Measurements from ENCODE around the gene PIMREG.

The PIMREG gene

GRCh38 chr17:6443692-6444570 lies at the start of gene PIMREG:
TSS of gene PIMREG (plus strand) at chr17:6444455. CDS start at chr17:6445111, 656 bp downstream.
- Mint-ChIP-seq H3K4me3 (peak within 1 kb of the TSS; percentile 100), H3K4me1 (ENCODE audit: low read depth) (peaks cover 11% of the 10 kb centered on the region)

GRCh38 chr17:6398955-6399354 lies 45.3 kb upstream of the PIMREG start:
- Mint-ChIP-seq H3K36me3 (ENCODE audit: low read depth) (no peaks in the 10 kb centered on the region), H3K4me1 (ENCODE audit: low read depth) (no peaks in the 10 kb centered on the region), H3K4me3 (no peak overlapping the region), H3K9me3 (no peaks in the 10 kb centered on the region), H3K27ac (no peak overlapping the region), H3K27me3 (ENCODE audit: low read depth) (peaks cover 6% of the 10 kb centered on the region)
- no peak for DNase-seq (ENCODE audit: low spot score)

More at GRCh38 chr17:6443692-6444570, at the start of gene PIMREG:
- H3K27me3 Mint-ChIP-seq (ENCODE audit: low read depth), result peaks cover 30% of the 10 kb centered on the region
- H3K36me3 Mint-ChIP-seq (ENCODE audit: low read depth), result peaks cover 5% of the 10 kb centered on the region
- H3K9me3 Mint-ChIP-seq, result no peaks in the 10 kb centered on the region
- peak; percentile 90 for DNase-seq (ENCODE audit: low spot score)
- peak within 1 kb of the TSS; percentile 96 for H3K27ac Mint-ChIP-seq

- no peak overlapping the region for H3K27ac Mint-ChIP-seq
- DNase-seq (ENCODE audit: low spot score), result no peak
- no peaks in the 10 kb centered on the region for H3K4me1 Mint-ChIP-seq (ENCODE audit: low read depth)
- H3K9me3 Mint-ChIP-seq, result no peaks in the 10 kb centered on the region
- peaks cover 13% of the 10 kb centered on the region for H3K27me3 Mint-ChIP-seq (ENCODE audit: low read depth)
- H3K36me3 Mint-ChIP-seq (ENCODE audit: low read depth), result no peaks in the 10 kb centered on the region
- H3K4me3 Mint-ChIP-seq, result no peak overlapping the region
Measured at GRCh38 chr17:6402258-6402657, 42.0 kb upstream of the PIMREG start.

GRCh38 chr17:6408276-6408675 lies 36.0 kb upstream of the PIMREG start:
- Mint-ChIP-seq H3K27ac (no peak overlapping the region), H3K36me3 (ENCODE audit: low read depth) (no peaks in the 10 kb centered on the region), H3K27me3 (ENCODE audit: low read depth) (peaks cover 8% of the 10 kb centered on the region), H3K4me3 (no peak overlapping the region), H3K4me1 (ENCODE audit: low read depth) (no peaks in the 10 kb centered on the region), H3K9me3 (no peaks in the 10 kb centered on the region)
- DNase-seq (ENCODE audit: low spot score), result no peak

GRCh38 chr17:6408735-6409134 lies 35.5 kb upstream of the PIMREG start:
- no peak for DNase-seq (ENCODE audit: low spot score)
- H3K27ac Mint-ChIP-seq, result no peak overlapping the region
- no peaks in the 10 kb centered on the region for H3K4me1 Mint-ChIP-seq (ENCODE audit: low read depth)
- H3K36me3 Mint-ChIP-seq (ENCODE audit: low read depth), result no peaks in the 10 kb centered on the region
- H3K4me3 Mint-ChIP-seq, result no peak overlapping the region
- peaks cover 8% of the 10 kb centered on the region for H3K27me3 Mint-ChIP-seq (ENCODE audit: low read depth)
- no peaks in the 10 kb centered on the region for H3K9me3 Mint-ChIP-seq

- Mint-ChIP-seq H3K27ac (no peak overlapping the region), H3K4me3 (no peak overlapping the region), H3K9me3 (no peaks in the 10 kb centered on the region), H3K36me3 (ENCODE audit: low read depth) (no peaks in the 10 kb centered on the region), H3K4me1 (ENCODE audit: low read depth) (no peaks in the 10 kb centered on the region), H3K27me3 (ENCODE audit: low read depth) (peaks cover 4% of the 10 kb centered on the region)
- DNase-seq (ENCODE audit: low spot score), result no peak
Measured at GRCh38 chr17:6413065-6413464, 31.2 kb upstream of the PIMREG start.

- DNase-seq (ENCODE audit: low spot score), result no peak
- no peak overlapping the region for H3K4me3 Mint-ChIP-seq
- H3K36me3 Mint-ChIP-seq (ENCODE audit: low read depth), result no peaks in the 10 kb centered on the region
- H3K27me3 Mint-ChIP-seq (ENCODE audit: low read depth), result peaks cover 12% of the 10 kb centered on the region
- no peak overlapping the region for H3K27ac Mint-ChIP-seq
- no peaks in the 10 kb centered on the region for H3K4me1 Mint-ChIP-seq (ENCODE audit: low read depth)
- no peaks in the 10 kb centered on the region for H3K9me3 Mint-ChIP-seq
Measured at GRCh38 chr17:6415616-6416015, 28.6 kb upstream of the PIMREG start.

GRCh38 chr17:6420173-6420641 lies 24.0 kb upstream of the PIMREG start:
- Mint-ChIP-seq H3K4me3 (no peak overlapping the region), H3K4me1 (ENCODE audit: low read depth) (peaks cover 4% of the 10 kb centered on the region), H3K9me3 (no peaks in the 10 kb centered on the region), H3K36me3 (ENCODE audit: low read depth) (no peaks in the 10 kb centered on the region), H3K27ac (no peak overlapping the region), H3K27me3 (ENCODE audit: low read depth) (peaks cover 38% of the 10 kb centered on the region)
- no peak for DNase-seq (ENCODE audit: low spot score)

GRCh38 chr17:6421700-6422604 lies 22.3 kb upstream of the PIMREG start:
- Mint-ChIP-seq H3K27me3 (ENCODE audit: low read depth) (peaks cover 44% of the 10 kb centered on the region), H3K4me1 (ENCODE audit: low read depth) (peaks cover 4% of the 10 kb centered on the region), H3K9me3 (no peaks in the 10 kb centered on the region), H3K36me3 (ENCODE audit: low read depth) (no peaks in the 10 kb centered on the region), H3K4me3 (no peak overlapping the region), H3K27ac (no peak overlapping the region)
- DNase-seq (ENCODE audit: low spot score), result peak; percentile 62

- H3K9me3 Mint-ChIP-seq, result no peaks in the 10 kb centered on the region
- peaks cover 49% of the 10 kb centered on the region for H3K27me3 Mint-ChIP-seq (ENCODE audit: low read depth)
- peaks cover 10% of the 10 kb centered on the region for H3K4me1 Mint-ChIP-seq (ENCODE audit: low read depth)
- no peak for DNase-seq (ENCODE audit: low spot score)
- H3K36me3 Mint-ChIP-seq (ENCODE audit: low read depth), result no peaks in the 10 kb centered on the region
- no peak overlapping the region for H3K4me3 Mint-ChIP-seq
- no peak overlapping the region for H3K27ac Mint-ChIP-seq
Measured at GRCh38 chr17:6422654-6423241, 21.5 kb upstream of the PIMREG start.

GRCh38 chr17:6423931-6424330 lies 20.3 kb upstream of the PIMREG start:
- no peak overlapping the region for H3K27ac Mint-ChIP-seq

GRCh38 chr17:6425407-6425806 lies 18.8 kb upstream of the PIMREG start:
- Mint-ChIP-seq H3K4me3 (no peak overlapping the region), H3K27ac (no peak overlapping the region), H3K9me3 (peaks cover 7% of the 10 kb centered on the region), H3K27me3 (ENCODE audit: low read depth) (peaks cover 48% of the 10 kb centered on the region), H3K36me3 (ENCODE audit: low read depth) (peaks cover 4% of the 10 kb centered on the region), H3K4me1 (ENCODE audit: low read depth) (peaks cover 12% of the 10 kb centered on the region)
- no peak for DNase-seq (ENCODE audit: low spot score)

More at GRCh38 chr17:6423931-6424330, 20.3 kb upstream of the PIMREG start:
- peaks cover 49% of the 10 kb centered on the region for H3K27me3 Mint-ChIP-seq (ENCODE audit: low read depth)
- no peak for DNase-seq (ENCODE audit: low spot score)
- peaks cover 12% of the 10 kb centered on the region for H3K4me1 Mint-ChIP-seq (ENCODE audit: low read depth)
- no peaks in the 10 kb centered on the region for H3K36me3 Mint-ChIP-seq (ENCODE audit: low read depth)
- H3K4me3 Mint-ChIP-seq, result no peak overlapping the region
- H3K9me3 Mint-ChIP-seq, result no peaks in the 10 kb centered on the region

- Mint-ChIP-seq H3K4me3 (no peak overlapping the region), H3K36me3 (ENCODE audit: low read depth) (peaks cover 5% of the 10 kb centered on the region), H3K27ac (no peak overlapping the region), H3K9me3 (peaks cover 17% of the 10 kb centered on the region), H3K4me1 (ENCODE audit: low read depth) (peaks cover 12% of the 10 kb centered on the region), H3K27me3 (ENCODE audit: low read depth) (peaks cover 53% of the 10 kb centered on the region)
- DNase-seq (ENCODE audit: low spot score), result no peak
Measured at GRCh38 chr17:6426356-6427101, 17.7 kb upstream of the PIMREG start.

Data from T-helper 2 cell treated with Interferon-gamma antibody and Interleukin-4, amounts not matched to agents 5 μg/mL and 100 μg/mL, for 36 hours (primary cell).